HTR-8/SVneo (cell line): ENCODE results near the gene KLHL2.

Source experiments
- DNase-seq: peaks from one replicate; pipeline ENCODE4 v3.0.0; 2011; ENCODE audit warnings: low spot score, mixed read lengths; ENCODE audit not compliant: insufficient read length
- FAIRE-seq: peaks from 2 replicates; lab custom pipeline; 2011; peaks lifted over from hg19 to GRCh38; lab: Jason Lieb, UNC

KLHL2 gene

DNA sequence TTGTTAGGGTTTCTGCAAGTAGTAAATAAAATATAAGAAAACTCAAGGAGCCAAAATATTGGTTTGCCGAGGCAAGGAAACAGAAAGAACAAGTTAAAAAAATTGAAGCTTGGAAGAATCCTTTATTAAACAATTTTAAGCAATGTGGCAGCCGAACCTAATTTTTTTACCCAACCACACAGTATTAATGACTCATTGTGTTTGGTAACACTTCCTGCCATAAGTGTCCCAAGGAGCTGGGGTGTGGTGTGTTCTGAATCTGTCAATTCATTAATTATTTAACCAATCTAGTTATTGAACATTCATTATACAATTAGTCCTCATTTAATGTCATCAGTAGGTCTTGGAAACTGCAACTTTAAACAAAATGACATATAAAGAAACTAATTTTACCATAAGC, 152.1 kb downstream of the KLHL2 start:
- FAIRE-seq, result no peak
- DNase-seq, result no peak

DNA sequence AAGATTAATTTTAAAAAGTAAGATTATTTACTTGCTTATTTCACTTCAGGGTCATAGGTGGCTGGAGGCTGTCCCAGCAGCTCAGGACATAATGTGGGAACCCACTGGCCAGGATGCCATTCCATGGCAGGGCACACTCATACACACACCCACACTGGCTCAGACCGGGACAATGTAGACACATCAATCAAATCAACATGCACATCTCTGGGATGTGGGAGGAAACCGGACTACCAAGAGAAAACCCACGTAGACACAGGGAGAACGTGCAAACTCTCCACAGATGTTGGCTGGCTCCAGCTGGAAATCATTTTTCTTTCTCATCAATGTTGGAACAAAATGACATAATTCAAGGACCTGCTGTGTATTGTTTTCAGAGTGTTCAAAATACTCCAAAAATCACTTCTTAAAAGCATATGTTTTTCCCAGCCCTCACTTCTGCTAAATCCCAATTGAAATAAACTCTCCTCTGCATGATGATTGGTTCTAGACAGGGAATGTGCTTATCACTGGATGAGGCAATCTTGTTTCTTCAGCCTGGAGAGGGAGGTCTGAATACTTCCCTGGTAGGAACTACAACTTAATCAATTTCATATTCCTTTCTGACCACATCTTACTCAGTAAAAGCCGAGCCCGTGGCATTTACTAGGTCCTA, 152.8 kb downstream of the KLHL2 start:
- DNase-seq (no peak), FAIRE-seq (no peak)

DNA sequence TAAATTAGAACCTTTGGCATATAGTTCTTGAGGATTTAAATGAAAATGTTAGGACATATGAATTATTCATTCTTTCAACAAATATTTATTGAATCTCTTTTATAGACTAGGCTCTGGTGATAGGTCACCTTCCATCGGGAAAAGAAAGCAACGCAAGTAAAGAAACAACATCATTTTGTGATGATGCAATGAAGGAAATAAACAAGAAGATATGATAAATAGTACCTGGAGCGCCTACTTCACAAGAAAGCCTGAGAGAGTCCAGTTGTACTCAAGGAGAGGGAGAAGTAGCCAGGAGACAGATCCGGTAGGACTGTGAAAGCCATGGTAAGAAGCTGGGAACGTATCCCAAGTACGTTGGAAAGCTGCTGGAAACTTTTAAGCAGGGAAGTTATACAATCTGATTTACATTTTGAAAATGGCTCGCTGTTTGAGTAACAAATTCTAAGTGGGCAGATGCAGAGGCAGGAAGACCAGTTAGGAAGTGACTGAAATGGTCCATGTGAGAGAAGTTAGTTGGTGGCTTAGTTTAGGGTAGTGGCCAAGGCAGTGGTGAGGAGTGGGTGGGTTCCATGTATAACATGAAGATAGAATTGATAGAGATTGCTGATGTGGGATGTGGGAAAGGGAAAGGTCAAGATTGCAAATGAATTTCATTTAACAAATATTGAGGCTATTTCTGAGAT, 153.8 kb downstream of the KLHL2 start:
- FAIRE-seq (no peak), DNase-seq (no peak)

DNA sequence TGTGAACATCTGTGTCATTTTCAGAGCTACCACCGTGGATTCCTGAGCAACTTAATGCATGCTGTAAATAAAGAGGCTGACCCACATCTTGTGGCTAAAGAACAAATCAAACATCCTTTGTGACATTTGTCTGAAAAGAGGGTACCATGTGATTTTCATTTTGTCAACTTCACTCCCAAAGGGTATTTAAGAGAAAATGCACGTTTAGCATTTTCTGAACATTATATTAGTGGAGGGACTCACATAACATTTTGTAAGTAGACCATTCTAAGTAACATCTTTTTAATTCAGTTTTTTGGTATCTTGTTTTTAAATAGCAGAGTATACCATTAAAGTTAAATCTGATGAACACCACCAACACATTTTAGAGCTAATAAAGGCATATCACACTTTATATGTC, 154.4 kb downstream of the KLHL2 start:
- DNase-seq (no peak), FAIRE-seq (no peak)

DNA sequence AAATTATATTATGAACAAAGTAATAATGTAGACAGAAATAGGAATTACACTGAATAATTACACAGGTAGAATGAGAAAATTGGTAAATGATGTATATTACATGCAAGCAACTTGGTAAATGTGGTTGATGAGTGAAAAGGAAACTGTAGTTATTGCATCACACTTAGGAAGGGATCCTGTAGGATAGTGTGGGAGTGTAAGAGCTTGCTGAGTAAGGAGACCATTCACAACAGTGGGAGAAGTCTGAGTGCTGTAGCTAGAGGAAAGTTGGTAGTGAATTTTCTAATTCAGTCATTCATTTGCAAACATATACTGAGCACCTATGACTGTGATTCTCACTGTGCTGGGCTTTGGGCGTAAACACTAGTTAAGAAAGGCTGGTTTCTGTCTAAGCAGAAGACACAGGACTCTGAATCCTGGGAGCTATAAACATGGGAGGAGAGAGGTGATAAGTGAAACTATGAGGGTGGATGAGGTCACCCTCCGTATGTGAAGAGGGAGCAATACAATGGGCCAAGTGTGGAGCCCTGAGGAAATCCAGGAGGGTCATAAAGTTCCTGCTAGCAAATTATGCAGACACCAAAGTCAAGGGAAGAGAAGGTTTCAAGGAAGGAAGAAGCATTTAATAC, 157.2 kb downstream of the KLHL2 start:
- FAIRE-seq (no peak), DNase-seq (no peak)

DNA sequence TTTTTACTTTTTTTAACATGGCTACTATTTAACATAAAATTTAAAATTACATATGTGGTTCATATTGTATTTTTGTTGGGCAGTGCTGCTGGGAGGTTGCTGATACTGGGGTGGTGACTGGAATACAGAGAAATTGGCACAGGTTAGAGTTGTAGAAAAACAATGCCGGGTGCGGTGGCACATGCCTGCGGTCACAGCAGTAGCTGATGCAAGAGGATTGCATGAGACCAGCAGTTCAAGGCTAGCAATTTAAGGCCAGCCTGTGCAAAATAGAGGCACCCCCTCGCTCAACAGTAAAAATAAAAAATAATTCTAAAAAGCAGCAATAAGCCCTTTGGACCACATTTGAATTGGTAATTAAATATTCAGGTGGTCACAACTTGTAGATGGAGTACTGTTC, 159.7 kb downstream of the KLHL2 start:
- DNase-seq, result no peak
- no peak for FAIRE-seq

DNA sequence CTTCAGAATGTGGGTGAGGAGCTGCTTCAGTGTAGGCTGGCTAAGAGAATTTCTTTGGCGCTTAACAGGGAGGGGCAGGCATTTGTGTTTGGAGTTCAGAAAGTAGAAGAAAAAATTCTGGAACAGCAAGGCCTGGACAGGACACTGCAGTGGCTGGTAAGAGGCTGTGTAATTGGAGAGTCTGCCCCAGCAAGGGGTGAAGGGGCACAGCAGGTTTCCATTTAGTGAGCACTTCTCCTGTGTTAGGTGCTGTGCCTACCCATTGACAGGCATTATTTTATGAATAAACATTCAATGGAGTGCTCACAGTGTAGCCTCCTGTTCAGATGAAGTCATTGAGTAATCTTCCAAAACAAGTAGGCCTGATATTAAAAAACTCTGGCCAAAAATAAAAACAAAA, 160.8 kb downstream of the KLHL2 start:
- no peak for FAIRE-seq

DNA sequence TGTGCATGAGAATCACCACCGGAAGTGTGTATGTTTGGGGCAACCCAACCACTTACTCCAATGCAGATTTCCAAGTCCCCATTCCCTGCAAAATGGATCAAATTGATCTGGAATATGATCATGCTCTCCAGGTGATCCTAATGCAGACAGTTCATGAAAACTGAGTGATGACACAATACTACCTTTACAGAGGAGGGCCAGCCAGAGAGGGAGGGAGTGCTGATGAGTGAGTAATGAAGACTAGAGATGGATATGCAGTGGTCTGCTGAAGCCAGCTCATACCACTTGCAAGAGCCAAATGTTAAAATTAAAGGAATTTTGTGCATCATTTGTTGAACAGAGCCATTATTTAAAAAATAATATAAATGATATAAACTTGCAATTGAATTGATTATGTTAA, 161.2 kb downstream of the KLHL2 start:
- DNase-seq (no peak), FAIRE-seq (no peak)

More for the DNA sequence above, 160.8 kb downstream of the KLHL2 start:
- no peak for DNase-seq

DNA sequence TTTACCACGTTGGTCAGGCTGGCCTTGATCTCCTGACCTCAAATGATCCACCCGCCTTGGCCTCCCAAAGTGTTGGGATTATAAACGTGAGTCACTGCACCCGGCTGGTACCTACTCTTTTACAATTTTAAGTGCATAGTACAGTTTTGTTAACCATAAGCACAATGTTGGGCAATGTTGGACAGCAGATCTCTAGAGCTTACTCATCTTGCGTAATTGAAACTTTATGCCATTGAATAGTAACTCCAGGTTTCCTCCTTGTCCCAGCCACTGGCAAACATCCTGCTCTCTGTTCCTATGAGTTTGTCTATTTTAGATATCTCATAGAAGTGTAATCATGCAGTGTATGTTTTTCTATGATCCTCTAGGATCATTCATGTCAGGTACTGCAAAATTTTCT, 162.2 kb downstream of the KLHL2 start:
- FAIRE-seq (no peak), DNase-seq (no peak)

DNA sequence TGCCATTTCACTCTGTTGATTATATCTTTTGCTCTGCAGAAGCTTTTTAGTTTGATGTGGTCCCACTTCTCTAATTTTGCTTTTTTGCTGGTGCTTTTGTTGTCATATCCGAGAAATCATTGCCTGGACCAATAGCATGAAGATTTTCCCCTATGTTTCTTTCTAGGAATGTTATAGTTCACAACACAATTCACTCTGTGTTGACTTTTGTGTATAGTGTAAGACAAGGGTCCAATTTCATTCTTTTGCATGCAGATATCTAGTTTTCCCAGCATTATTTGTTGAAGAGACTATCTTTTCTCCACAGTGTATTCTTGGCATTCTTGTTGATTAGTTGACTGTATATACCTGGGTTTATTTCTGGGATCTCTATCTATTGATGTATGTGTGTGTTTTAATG, 163.2 kb downstream of the KLHL2 start:
- DNase-seq (no peak), FAIRE-seq (no peak)
